Kidney (tissue), 14 donors: ENCODE data around the gene TRPM3. TPM values are rescaled to one million over a fixed set of nuclear protein-coding genes. Genes with fewer than 3 reads are reported as not detected.

Experiments
- DNase-seq, 5 donors: peaks; one replicate each; pipeline ENCODE4 v3.0.0-alpha.2; 2013 to 2020
- FAIRE-seq: peaks from 2 replicates; lab custom pipeline; 2012; peaks lifted over from hg19 to GRCh38; lab: Jason Lieb, UNC
- H3K27ac ChIP-seq, 2 donors: one replicate each; pipeline ENCODE4 v1.7.0; 2013; ENCODE audit warnings: low read depth in 2 of 2, low read length in 2 of 2, inconsistent platforms in 1 of 2
- H3K27me3 ChIP-seq: one replicate; pipeline ENCODE4 v1.7.1; 2013; ENCODE audit warnings: low read length, inconsistent platforms; ENCODE audit not compliant: control insufficient read depth, insufficient read depth
- H3K36me3 ChIP-seq, 3 donors: one replicate each; pipeline versions ENCODE4 v1.7.0 to v1.7.1; 2013; ENCODE audit warnings: low read length in 3 of 3, control low read depth in 1 of 3, inconsistent platforms in 1 of 3; ENCODE audit not compliant: insufficient read depth in 3 of 3, control insufficient read depth in 2 of 3
- H3K4me1 ChIP-seq, 3 donors: one replicate each; pipeline versions ENCODE4 v1.7.0 to v1.7.1; 2013; ENCODE audit warnings: low read length in 3 of 3, inconsistent platforms in 1 of 3, low read depth in 1 of 3; ENCODE audit not compliant: control insufficient read depth in 2 of 3, insufficient read depth in 2 of 3
- H3K4me3 ChIP-seq, 3 donors: one replicate each; pipeline versions ENCODE4 v1.7.0 to v1.8.1; 2013; ENCODE audit warnings: low read length in 3 of 3, control low read depth in 1 of 3, inconsistent platforms in 1 of 3
- H3K9ac ChIP-seq, 3 donors: one replicate each; pipeline versions ENCODE4 v1.7.0 to v1.7.1; 2013; ENCODE audit warnings: low read length in 3 of 3, control low read depth in 1 of 3, inconsistent platforms in 1 of 3
- H3K9me3 ChIP-seq, 3 donors: one replicate each; pipeline versions ENCODE4 v1.7.0 to v1.7.1; 2013; ENCODE audit warnings: low read length in 3 of 3, control low read depth in 1 of 3, inconsistent platforms in 1 of 3; ENCODE audit not compliant: control insufficient read depth in 2 of 3, insufficient read depth in 1 of 3
- intact Hi-C: fragments of 100-400 bp; cut with DNase I; formaldehyde crosslinking; loops from one replicate; pipeline ENCODE4 v1.11.1; 2022
- polyA plus RNA-seq: library from polyadenylated mRNA; stranded (reverse); fragments of 350-450 nt; fragmentation: Illumina TruSeq; extraction: RNeasy Lipid Tissue Mini Kit (QIAGEN cat#74804); gene quantifications from one replicate; pipeline ENCODE4 v1.2.3, GENCODE V29; 2014; ENCODE audit warnings: low read depth, low replicate concordance; ENCODE audit not compliant: insufficient read depth
- total RNA-seq: library from RNA; stranded (reverse); fragmentation: NEBNext Ultra II Directional; extraction: Animal tissue kit (Norgen Biotek cat#: 25700); gene quantifications from one replicate; pipeline ENCODE4 v1.2.1, GENCODE V29; 2021
- TF ChIP-seq, protein P1 (sequence below): IDR thresholded peaks from 3 replicates; pipeline ENCODE4 v1.5.1; 2012; ENCODE audit warnings: mild to moderate bottlenecking, moderate library complexity, borderline replicate concordance; ENCODE audit not compliant: insufficient read depth; ENCODE audit errors: extremely low read depth
- donor health status: control.
- donor health status: control.
- donor health status: control.
- donor health status: control.
- donor health status: control.
- donor health status: DM: yes; HTN: yes; CAD: no.
- donor health status: Normal renal cell carcinoma (clear cell type).

Gene TRPM3
- total and polyA plus RNA-seq, 2 donors from 2014 or later = 8.8 to 11.4 TPM

- Histone ChIP-seq H3K36me3 (no peaks in the 10 kb centered on the region), H3K27me3 (no peaks in the 10 kb centered on the region), H3K9me3 (no peaks in the 10 kb centered on the region), H3K4me3 (no peak overlapping the region), H3K4me1 (no peaks in the 10 kb centered on the region), H3K9ac (no peak overlapping the region), H3K27ac (no peak overlapping the region)
- FAIRE-seq = no peak
- TF ChIP-seq, protein P1, sequence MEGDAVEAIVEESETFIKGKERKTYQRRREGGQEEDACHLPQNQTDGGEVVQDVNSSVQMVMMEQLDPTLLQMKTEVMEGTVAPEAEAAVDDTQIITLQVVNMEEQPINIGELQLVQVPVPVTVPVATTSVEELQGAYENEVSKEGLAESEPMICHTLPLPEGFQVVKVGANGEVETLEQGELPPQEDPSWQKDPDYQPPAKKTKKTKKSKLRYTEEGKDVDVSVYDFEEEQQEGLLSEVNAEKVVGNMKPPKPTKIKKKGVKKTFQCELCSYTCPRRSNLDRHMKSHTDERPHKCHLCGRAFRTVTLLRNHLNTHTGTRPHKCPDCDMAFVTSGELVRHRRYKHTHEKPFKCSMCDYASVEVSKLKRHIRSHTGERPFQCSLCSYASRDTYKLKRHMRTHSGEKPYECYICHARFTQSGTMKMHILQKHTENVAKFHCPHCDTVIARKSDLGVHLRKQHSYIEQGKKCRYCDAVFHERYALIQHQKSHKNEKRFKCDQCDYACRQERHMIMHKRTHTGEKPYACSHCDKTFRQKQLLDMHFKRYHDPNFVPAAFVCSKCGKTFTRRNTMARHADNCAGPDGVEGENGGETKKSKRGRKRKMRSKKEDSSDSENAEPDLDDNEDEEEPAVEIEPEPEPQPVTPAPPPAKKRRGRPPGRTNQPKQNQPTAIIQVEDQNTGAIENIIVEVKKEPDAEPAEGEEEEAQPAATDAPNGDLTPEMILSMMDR = no peak
- DNase-seq = no peak
- intact Hi-C loops = no loop called here
These were observed 158.5 kb downstream of the TRPM3 start for GRCh38 chr9:70962761-70963440.

- DNase-seq (peak in 1 of 5 donors; percentile 32), FAIRE-seq (no peak)
- no peak overlapping the region for H3K9ac ChIP-seq
- no peak overlapping the region for H3K27ac ChIP-seq
- no peaks in the 10 kb centered on the region for H3K36me3 ChIP-seq
- H3K4me1 ChIP-seq = no peaks in the 10 kb centered on the region
- intact Hi-C loops = no loop called here
- no peak overlapping the region for H3K4me3 ChIP-seq
- H3K27me3 ChIP-seq = no peaks in the 10 kb centered on the region
- H3K9me3 ChIP-seq = no peaks in the 10 kb centered on the region
- TF ChIP-seq, protein P1 = no peak
These were observed 162.1 kb downstream of the TRPM3 start for GRCh38 chr9:70959366-70959765.

GRCh38 chr9:70954596-70955143 lies 166.8 kb downstream of the TRPM3 start:
- intact Hi-C loops = no loop called here
- FAIRE-seq (no peak), DNase-seq (no peak)
- Histone ChIP-seq H3K4me1 (no peaks in the 10 kb centered on the region), H3K4me3 (no peak overlapping the region), H3K27me3 (no peaks in the 10 kb centered on the region), H3K27ac (no peak overlapping the region), H3K9me3 (no peaks in the 10 kb centered on the region), H3K9ac (no peak overlapping the region), H3K36me3 (no peaks in the 10 kb centered on the region)
- TF ChIP-seq, protein P1 = no peak
